Measurements from ENCODE around the gene TRAPPC6A. TPM values are rescaled to one million over a fixed set of nuclear protein-coding genes. Genes with fewer than 3 reads are reported as not detected.
A peak's percentile ranks its signal among the peaks of the same experiment; 100 is the strongest.

Gene TRAPPC6A
- total and polyA plus RNA-seq, 9 of the 15 experiments (the other 6 are each of a cell fraction or from before 2014, with no cell fraction given), result 0.82 to 23.6 (median 11.6) TPM

DNA sequence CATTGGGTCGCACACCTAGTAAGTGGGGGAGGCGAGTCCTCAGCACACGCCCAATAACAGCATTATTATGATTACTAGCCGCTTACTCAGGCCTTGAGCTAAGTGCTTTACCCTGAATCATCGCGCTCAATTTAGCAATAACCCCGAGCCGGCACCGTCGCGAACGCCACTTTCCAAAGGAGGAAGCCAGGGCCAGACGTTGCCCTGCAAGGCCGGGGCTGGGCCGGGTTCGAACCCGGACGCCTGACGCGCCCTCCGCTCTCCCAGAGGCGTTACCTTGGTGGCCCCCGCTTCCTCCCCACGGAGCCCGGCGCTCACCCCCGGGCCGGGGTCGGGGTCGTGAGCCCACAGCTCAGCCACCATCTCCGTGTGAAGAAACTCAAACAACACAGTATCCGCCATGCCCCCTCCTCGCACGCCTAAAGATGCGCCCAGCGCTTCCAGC lies at the start of gene TRAPPC6A (continued):
- TF ChIP-seq HMGXB4 (CRISPR knock-in tag; IDR thresholded peaks at IDR 0.05), result 0 out of 2 replicates have a peak, but pooled peaks have one; percentile 5
- peak; percentile 6; the same call in 1 of the 2 replicates for TF ChIP-seq STAT6 (CRISPR knock-in tag; IDR thresholded peaks at IDR 0.05)
- TF ChIP-seq DACH1 (IDR thresholded peaks at IDR 0.05; ENCODE audit: partially characterized antibody), result no peak
- no peak for TF ChIP-seq MGA (IDR thresholded peaks at IDR 0.05)
- TF ChIP-seq, protein P1, sequence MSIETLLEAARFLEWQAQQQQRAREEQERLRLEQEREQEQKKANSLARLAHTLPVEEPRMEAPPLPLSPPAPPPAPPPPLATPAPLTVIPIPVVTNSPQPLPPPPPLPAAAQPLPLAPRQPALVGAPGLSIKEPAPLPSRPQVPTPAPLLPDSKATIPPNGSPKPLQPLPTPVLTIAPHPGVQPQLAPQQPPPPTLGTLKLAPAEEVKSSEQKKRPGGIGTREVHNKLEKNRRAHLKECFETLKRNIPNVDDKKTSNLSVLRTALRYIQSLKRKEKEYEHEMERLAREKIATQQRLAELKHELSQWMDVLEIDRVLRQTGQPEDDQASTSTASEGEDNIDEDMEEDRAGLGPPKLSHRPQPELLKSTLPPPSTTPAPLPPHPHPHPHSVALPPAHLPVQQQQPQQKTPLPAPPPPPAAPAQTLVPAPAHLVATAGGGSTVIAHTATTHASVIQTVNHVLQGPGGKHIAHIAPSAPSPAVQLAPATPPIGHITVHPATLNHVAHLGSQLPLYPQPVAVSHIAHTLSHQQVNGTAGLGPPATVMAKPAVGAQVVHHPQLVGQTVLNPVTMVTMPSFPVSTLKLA (conservative IDR thresholded peaks at IDR 0.05), result no peak
- TF ChIP-seq HDAC1 (IDR thresholded peaks at IDR 0.05), result 0 out of 4 replicates have a peak, but pooled peaks of 1 of the 2 experiments have one; percentile 86
- no peak for TF ChIP-seq PHB (CRISPR knock-in tag; IDR thresholded peaks at IDR 0.05)
- TF ChIP-seq ZKSCAN3 (CRISPR knock-in tag; IDR thresholded peaks at IDR 0.05), result no peak
- TF ChIP-seq ZNF507 (tag; conservative IDR thresholded peaks at IDR 0.05), result no peak

All from K562 (cell line).